AG04450 (cell line): ENCODE data around the gene PRKG1. TPM values are rescaled to one million over a fixed set of nuclear protein-coding genes. Genes with fewer than 3 reads are reported as not detected.

Experiments
- CTCF ChIA-PET: fragments of 300-600, 350-600 bp; formaldehyde crosslinking; extraction: SDS; loops from one replicate; lab custom pipeline; 2022; ENCODE audit warnings: antibody characterized with exemption, inconsistent platforms; lab: Charles Lee
- POLR2A ChIA-PET: fragments of 350-600 bp; formaldehyde crosslinking; extraction: SDS; loops from one replicate; lab custom pipeline; 2021; ENCODE audit warnings: antibody characterized with exemption, inconsistent platforms; lab: Yijun Ruan, JAX
- DNase-seq: peaks from one replicate; pipeline ENCODE4 v3.0.0-alpha.2; 2011; ENCODE audit warnings: low read depth, low spot score
- H3K27ac ChIP-seq: one replicate; pipeline ENCODE4 v1.5.1; 2012; ENCODE audit warnings: low read depth, low read length, control low read depth
- H3K27me3 ChIP-seq: one replicate; pipeline ENCODE4 v1.6.0; 2012; ENCODE audit warnings: low read length; ENCODE audit not compliant: control insufficient read depth, insufficient read depth
- H3K4me3 ChIP-seq: 2 replicates; pipeline ENCODE4 v1.5.1; 2011; ENCODE audit warnings: mild to moderate bottlenecking, low read depth, low read length, control low read depth
- H3K9me3 ChIP-seq: 2 replicates; pipeline ENCODE4 v1.5.1; 2012; ENCODE audit warnings: low read length; ENCODE audit not compliant: control insufficient read depth, insufficient read depth
- polyA plus RNA-seq: library from polyadenylated mRNA; depleted of rRNA; stranded (reverse); fragments of >200 nt; gene quantifications from 2 replicates; pipeline ENCODE4 v1.2.3, GENCODE V29; 2011
- TF ChIP-seq, protein P1 (sequence below): IDR thresholded peaks from 2 replicates; pipeline ENCODE4 v1.5.1; 2011; ENCODE audit warnings: low read depth, low read length, control low read depth, inconsistent platforms

The PRKG1 gene
- polyA plus RNA-seq, 1 experiment: 19.0 TPM

- no peak overlapping the region for H3K27ac ChIP-seq
- H3K4me3 ChIP-seq: no peak overlapping the region
- POLR2A ChIA-PET: no interaction called here
- TF ChIP-seq, protein P1, sequence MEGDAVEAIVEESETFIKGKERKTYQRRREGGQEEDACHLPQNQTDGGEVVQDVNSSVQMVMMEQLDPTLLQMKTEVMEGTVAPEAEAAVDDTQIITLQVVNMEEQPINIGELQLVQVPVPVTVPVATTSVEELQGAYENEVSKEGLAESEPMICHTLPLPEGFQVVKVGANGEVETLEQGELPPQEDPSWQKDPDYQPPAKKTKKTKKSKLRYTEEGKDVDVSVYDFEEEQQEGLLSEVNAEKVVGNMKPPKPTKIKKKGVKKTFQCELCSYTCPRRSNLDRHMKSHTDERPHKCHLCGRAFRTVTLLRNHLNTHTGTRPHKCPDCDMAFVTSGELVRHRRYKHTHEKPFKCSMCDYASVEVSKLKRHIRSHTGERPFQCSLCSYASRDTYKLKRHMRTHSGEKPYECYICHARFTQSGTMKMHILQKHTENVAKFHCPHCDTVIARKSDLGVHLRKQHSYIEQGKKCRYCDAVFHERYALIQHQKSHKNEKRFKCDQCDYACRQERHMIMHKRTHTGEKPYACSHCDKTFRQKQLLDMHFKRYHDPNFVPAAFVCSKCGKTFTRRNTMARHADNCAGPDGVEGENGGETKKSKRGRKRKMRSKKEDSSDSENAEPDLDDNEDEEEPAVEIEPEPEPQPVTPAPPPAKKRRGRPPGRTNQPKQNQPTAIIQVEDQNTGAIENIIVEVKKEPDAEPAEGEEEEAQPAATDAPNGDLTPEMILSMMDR: no peak
- H3K27me3 ChIP-seq: no peaks in the 10 kb centered on the region
- no peaks in the 10 kb centered on the region for H3K9me3 ChIP-seq
- CTCF ChIA-PET: no interaction called here
- DNase-seq: no peak
These were observed 39.5 kb upstream of the PRKG1 start for GRCh38 chr10:51034769-51035168.

GRCh38 chr10:51035344-51035743, 38.9 kb upstream of the PRKG1 start:
- ChIA-PET POLR2A (no interaction called here), CTCF (no interaction called here)
- TF ChIP-seq, protein P1: no peak
- Histone ChIP-seq H3K4me3 (no peak overlapping the region), H3K9me3 (no peaks in the 10 kb centered on the region), H3K27me3 (no peaks in the 10 kb centered on the region), H3K27ac (no peak overlapping the region)
- no peak for DNase-seq

GRCh38 chr10:51045871-51046270, 28.4 kb upstream of the PRKG1 start:
- no peak overlapping the region for H3K27ac ChIP-seq
- ChIA-PET POLR2A (no interaction called here), CTCF (no interaction called here)
- no peak overlapping the region for H3K4me3 ChIP-seq
- H3K9me3 ChIP-seq: no peaks in the 10 kb centered on the region
- TF ChIP-seq, protein P1: no peak
- no peaks in the 10 kb centered on the region for H3K27me3 ChIP-seq
- no peak for DNase-seq

DNA sequence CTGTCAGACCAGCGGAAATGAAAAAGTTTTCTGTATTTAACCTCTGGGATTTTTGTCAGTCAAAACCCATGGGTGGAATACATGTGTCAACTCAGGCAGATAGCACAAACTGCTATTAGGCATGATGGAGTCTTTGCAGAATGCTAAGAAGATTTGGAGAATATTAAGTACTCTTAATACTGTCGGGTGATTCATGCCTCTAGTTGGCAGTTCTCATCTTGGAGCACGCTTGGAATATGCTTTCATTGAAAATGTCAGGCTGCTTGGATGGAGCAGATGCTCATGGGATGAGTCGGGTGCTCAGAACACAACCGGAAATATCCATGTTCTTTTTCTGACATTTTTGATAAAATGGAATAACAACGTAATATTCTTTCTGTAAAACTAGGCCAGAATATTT, 27.6 kb upstream of the PRKG1 start:
- Histone ChIP-seq H3K27ac (no peak overlapping the region), H3K4me3 (no peak overlapping the region), H3K9me3 (no peaks in the 10 kb centered on the region), H3K27me3 (no peaks in the 10 kb centered on the region)
- POLR2A ChIA-PET: no interaction called here
- DNase-seq: no peak
- CTCF ChIA-PET: interaction anchor here (1.2 kb wide), 1 partner anchor 16 kb away, joined by 6 read pairs; no protein-coding TSS in a partner anchor
- TF ChIP-seq, protein P1: no peak

- Histone ChIP-seq H3K9me3 (no peaks in the 10 kb centered on the region), H3K27me3 (no peaks in the 10 kb centered on the region), H3K4me3 (no peak overlapping the region), H3K27ac (no peak overlapping the region)
- CTCF ChIA-PET: interaction anchor here (1.2 kb wide), 1 partner anchor 15 kb away, joined by 6 read pairs; no protein-coding TSS in a partner anchor
- POLR2A ChIA-PET: no interaction called here
- no peak for DNase-seq
- TF ChIP-seq, protein P1: peak; percentile 22; the same call in 1 of the 2 replicates
These were observed 26.4 kb upstream of the PRKG1 start for GRCh38 chr10:51047857-51048256.
